Measurements from ENCODE around the gene PGLYRP3.
"Not testable (repeated sequence)": the region's sequence is repeated elsewhere in the genome, so short reads cannot be mapped to it uniquely, and the experiment has no call there.

- not testable (repeated sequence) for TF ChIP-seq CTCF, POLR2A (IDR thresholded peaks at IDR 0.05)
Observed at GRCh38 chr1:153347049-153347448, 34.3 kb upstream of the PGLYRP3 start.
